HepG2 (cell line): ENCODE results near the gene IFI30. TPM values are rescaled to one million over a fixed set of nuclear protein-coding genes. Genes with fewer than 3 reads are reported as not detected.
A peak's percentile ranks its signal among the peaks of the same experiment; 100 is the strongest.

Source experiments
- ADNP ChIP-seq: sonication (generic); formaldehyde crosslinking; IDR thresholded peaks from 2 replicates; pipeline ENCODE4 v1.4.0; 2020; ENCODE audit warnings: missing genetic modification reagents
- ATM ChIP-seq: fragments of 450-650 bp; IDR thresholded peaks from 2 replicates; pipeline ENCODE4 v1.7.1; 2017; ENCODE audit warnings: mild to moderate bottlenecking, borderline replicate concordance
- BORCS8-MEF2B ChIP-seq: sonication (generic); formaldehyde crosslinking; IDR thresholded peaks from 2 replicates; pipeline ENCODE4 v1.8.0; 2022; ENCODE audit warnings: mild to moderate bottlenecking, missing genetic modification reagents
- ELF3 ChIP-seq: IDR thresholded peaks from 2 replicates; pipeline ENCODE4 v1.6.1; 2016; ENCODE audit warnings: missing genetic modification reagents, missing compliant biosample characterization
- KDM5B ChIP-seq: sonication (generic); formaldehyde crosslinking; IDR thresholded peaks from 2 replicates; pipeline ENCODE4 v1.4.0; 2020; ENCODE audit warnings: missing genetic modification reagents, mild to moderate bottlenecking, borderline replicate concordance
- KLF6 ChIP-seq: IDR thresholded peaks from 2 replicates; pipeline ENCODE4 v1.8.0; 2016; ENCODE audit warnings: missing biosample characterization, missing genetic modification reagents
- MEF2D ChIP-seq: sonication (generic); formaldehyde crosslinking; IDR thresholded peaks from 2 replicates; pipeline ENCODE4 v1.5.1; 2020; ENCODE audit warnings: mild to moderate bottlenecking, missing genetic modification reagents
- MEIS1 ChIP-seq: sonication (generic); formaldehyde crosslinking; IDR thresholded peaks from 2 replicates; pipeline ENCODE4 v1.9.0; 2021; ENCODE audit warnings: mild to moderate bottlenecking, missing genetic modification reagents, moderate library complexity, borderline replicate concordance
- NAIF1 ChIP-seq: sonication (generic); formaldehyde crosslinking; IDR thresholded peaks from 2 replicates; pipeline ENCODE4 v1.5.0; 2020; ENCODE audit warnings: mild to moderate bottlenecking, missing genetic modification reagents, borderline replicate concordance
- NFE2L1 ChIP-seq: sonication (generic); formaldehyde crosslinking; IDR thresholded peaks from 2 replicates; pipeline ENCODE4 v1.4.0; 2020; ENCODE audit warnings: missing genetic modification reagents, mild to moderate bottlenecking, borderline replicate concordance
- NR2F6 ChIP-seq, 2 experiments: IDR thresholded peaks; 2 replicates each; pipeline ENCODE4 v1.6.1; 2016; ENCODE audit warnings: antibody characterized with exemption in 1 of 2, mild to moderate bottlenecking in 1 of 2
- POLR2AphosphoS5 ChIP-seq: IDR thresholded peaks from 2 replicates; pipeline ENCODE4 v1.6.1; 2012; ENCODE audit warnings: low read depth, low read length
- RAD21 ChIP-seq: fragments of 450-650 bp; formaldehyde crosslinking; IDR thresholded peaks from 2 replicates; pipeline ENCODE4 v1.5.0; 2020; ENCODE audit warnings: mild to moderate bottlenecking
- RCOR2 ChIP-seq: IDR thresholded peaks from 2 replicates; pipeline ENCODE4 v1.6.1; 2016; ENCODE audit warnings: missing biosample characterization, missing genetic modification reagents
- SETDB1 ChIP-seq: sonication (generic); formaldehyde crosslinking; IDR thresholded peaks from 2 replicates; pipeline ENCODE4 v1.5.1; 2020; ENCODE audit warnings: missing genetic modification reagents, mild to moderate bottlenecking, borderline replicate concordance
- ZIK1 ChIP-seq: sonication (generic); formaldehyde crosslinking; IDR thresholded peaks from 2 replicates; pipeline ENCODE4 v1.5.0; 2020; ENCODE audit warnings: mild to moderate bottlenecking, low read depth, missing genetic modification reagents, borderline replicate concordance
- ZNF136 ChIP-seq: sonication (generic); formaldehyde crosslinking; IDR thresholded peaks from 2 replicates; pipeline ENCODE4 v1.8.1; 2022; ENCODE audit warnings: low read depth, mild to moderate bottlenecking, moderate library complexity, missing genetic modification reagents
- ZNF430 ChIP-seq: sonication (generic); formaldehyde crosslinking; IDR thresholded peaks from 2 replicates; pipeline ENCODE4 v1.9.0; 2021; ENCODE audit warnings: mild to moderate bottlenecking, missing genetic modification reagents
- ZNF510 ChIP-seq: sonication (generic); formaldehyde crosslinking; IDR thresholded peaks from 2 replicates; pipeline ENCODE4 v1.4.0; 2020; ENCODE audit warnings: low read depth, mild to moderate bottlenecking, missing genetic modification reagents
- ZNF564 ChIP-seq: sonication (generic); formaldehyde crosslinking; IDR thresholded peaks from 2 replicates; pipeline ENCODE4 v1.8.1; 2023; ENCODE audit warnings: mild to moderate bottlenecking, missing genetic modification reagents
- ZNF713 ChIP-seq: sonication (generic); formaldehyde crosslinking; IDR thresholded peaks from 2 replicates; pipeline ENCODE4 v1.4.0; 2020; ENCODE audit warnings: mild to moderate bottlenecking, missing genetic modification reagents
- ZNF720 ChIP-seq: sonication (generic); formaldehyde crosslinking; IDR thresholded peaks from 2 replicates; pipeline ENCODE4 v1.4.0; 2020; ENCODE audit warnings: missing genetic modification reagents
- ZNF75D ChIP-seq: sonication (generic); formaldehyde crosslinking; IDR thresholded peaks from 2 replicates; pipeline ENCODE4 v1.8.1; 2023; ENCODE audit warnings: missing genetic modification reagents, mild to moderate bottlenecking, borderline replicate concordance
- polyA plus RNA-seq, 8 experiments: library from polyadenylated mRNA; depleted of rRNA in 3 of 8; stranded (reverse) in 7 of 8; unstranded in 1 of 8; fragments of >200 nt; fragmentation: Illumina TruSeq in 4 of 8; extraction: Trizol in 4 of 8; gene quantifications; 2 replicates each; pipeline versions ENCODE4 v1.2.1 to v1.2.3, GENCODE V29; 2011 to 2016; ENCODE audit warnings: low read depth in 4 of 8, missing spikeins in 1 of 8, mixed read lengths in 1 of 8; ENCODE audit not compliant: insufficient read depth in 1 of 8
- total RNA-seq, 5 experiments: library from RNA; depleted of rRNA; stranded (reverse); fragments of >200 nt; fragmentation: Illumina TruSeq; extraction: Trizol; gene quantifications; 2 replicates each; pipeline ENCODE4 v1.2.3, GENCODE V29; 2016; ENCODE audit warnings: low read depth in 1 of 5
- TF ChIP-seq, protein P1 (sequence below): sonication (generic); formaldehyde crosslinking; IDR thresholded peaks from 2 replicates; pipeline ENCODE4 v1.5.1; 2020; ENCODE audit warnings: missing genetic modification reagents, mild to moderate bottlenecking, borderline replicate concordance
- TF ChIP-seq, protein P2 (sequence below): conservative IDR thresholded peaks from 2 replicates; pipeline ENCODE4 v1.6.1; 2018; ENCODE audit warnings: missing genetic modification reagents
- TF ChIP-seq, protein P3 (sequence below): IDR thresholded peaks from 2 replicates; pipeline ENCODE4 v1.6.1; 2016; ENCODE audit warnings: low read depth, control low read depth
- TF ChIP-seq, protein P4 (sequence below): sonication (generic); formaldehyde crosslinking; IDR thresholded peaks from 2 replicates; pipeline ENCODE4 v1.8.1; 2023; ENCODE audit warnings: mild to moderate bottlenecking, missing genetic modification reagents

IFI30 gene
- total and polyA plus RNA-seq, 2 of the 13 experiments (the other 11 are each of a cell fraction or from before 2014, with no cell fraction given): 25.0 to 79.4 TPM

DNA sequence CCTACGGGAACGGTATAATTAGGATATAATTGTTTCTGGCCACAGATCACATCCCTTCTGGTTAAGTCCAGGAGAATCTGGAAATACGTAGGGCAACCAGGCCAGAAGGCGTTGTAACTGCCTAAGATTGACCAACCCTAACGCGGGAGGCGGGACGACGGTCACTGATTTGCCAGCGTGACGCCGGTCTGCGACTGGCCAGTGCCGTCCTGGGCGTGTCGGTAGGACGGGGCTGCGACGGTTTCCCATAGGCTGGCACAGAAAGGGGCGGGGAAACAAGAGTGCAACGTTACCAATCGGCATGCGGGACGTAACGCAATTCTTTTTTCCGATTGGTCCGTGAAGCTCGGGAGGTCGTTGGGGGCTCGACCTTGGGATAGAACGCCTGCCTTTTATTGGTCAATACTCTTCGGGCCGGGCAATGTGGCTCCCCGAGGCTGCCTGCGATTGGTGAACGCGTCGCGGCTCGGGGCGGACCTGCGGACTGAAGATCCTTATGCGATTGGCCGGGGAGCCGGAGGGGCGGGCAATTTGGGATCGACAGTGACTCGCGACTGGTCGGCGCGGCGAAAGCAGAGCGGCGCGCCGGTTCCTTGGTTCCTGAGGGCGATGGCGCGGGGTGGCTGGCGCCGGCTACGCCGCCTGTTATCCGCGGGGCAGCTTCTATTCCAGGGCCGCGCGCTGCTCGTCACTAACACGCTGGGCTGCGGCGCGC, 19.2 kb downstream of the IFI30 start, which contains the start of gene MPV17L2 (continued):
- TF ChIP-seq SETDB1 (CRISPR knock-in tag) (no peak), MEF2D (CRISPR knock-in tag) (peak; percentile 10; the same call in 1 of the 2 replicates), ATM (no peak), ZNF510 (CRISPR knock-in tag) (no peak), ZNF136 (CRISPR knock-in tag) (0 out of 2 replicates have a peak, but pooled peaks have one; percentile 54), ZNF564 (CRISPR knock-in tag) (no peak), ADNP (CRISPR knock-in tag) (no peak), NAIF1 (CRISPR knock-in tag) (no peak), NR2F6 (IDR thresholded peaks at IDR 0.05) (peak; percentile 86), NR2F6 (CRISPR knock-in tag; IDR thresholded peaks at IDR 0.05) (peak; percentile 64; the same call in 1 of the 2 replicates), ZNF720 (CRISPR knock-in tag) (no peak), NFE2L1 (CRISPR knock-in tag) (no peak), ZNF430 (no peak), POLR2AphosphoS5 (peak; percentile 93), KLF6 (CRISPR knock-in tag) (no peak), ZIK1 (CRISPR knock-in tag) (peak; percentile 15; the same call in 1 of the 2 replicates), ELF3 (CRISPR knock-in tag) (no peak), RAD21 (CRISPR knock-in tag) (0 out of 2 replicates have a peak, but pooled peaks have one; percentile 38), RCOR2 (CRISPR knock-in tag) (no peak), BORCS8-MEF2B (CRISPR knock-in tag) (peak; percentile 37; the same call in 1 of the 2 replicates), MEIS1 (CRISPR knock-in tag) (no peak; the same call in 1 of the 2 replicates), ZNF75D (CRISPR knock-in tag) (no peak), ZNF713 (CRISPR knock-in tag) (no peak), KDM5B (CRISPR knock-in tag) (no peak)
- TF ChIP-seq, protein P1, sequence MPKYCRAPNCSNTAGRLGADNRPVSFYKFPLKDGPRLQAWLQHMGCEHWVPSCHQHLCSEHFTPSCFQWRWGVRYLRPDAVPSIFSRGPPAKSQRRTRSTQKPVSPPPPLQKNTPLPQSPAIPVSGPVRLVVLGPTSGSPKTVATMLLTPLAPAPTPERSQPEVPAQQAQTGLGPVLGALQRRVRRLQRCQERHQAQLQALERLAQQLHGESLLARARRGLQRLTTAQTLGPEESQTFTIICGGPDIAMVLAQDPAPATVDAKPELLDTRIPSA: no peak
- TF ChIP-seq, protein P2, sequence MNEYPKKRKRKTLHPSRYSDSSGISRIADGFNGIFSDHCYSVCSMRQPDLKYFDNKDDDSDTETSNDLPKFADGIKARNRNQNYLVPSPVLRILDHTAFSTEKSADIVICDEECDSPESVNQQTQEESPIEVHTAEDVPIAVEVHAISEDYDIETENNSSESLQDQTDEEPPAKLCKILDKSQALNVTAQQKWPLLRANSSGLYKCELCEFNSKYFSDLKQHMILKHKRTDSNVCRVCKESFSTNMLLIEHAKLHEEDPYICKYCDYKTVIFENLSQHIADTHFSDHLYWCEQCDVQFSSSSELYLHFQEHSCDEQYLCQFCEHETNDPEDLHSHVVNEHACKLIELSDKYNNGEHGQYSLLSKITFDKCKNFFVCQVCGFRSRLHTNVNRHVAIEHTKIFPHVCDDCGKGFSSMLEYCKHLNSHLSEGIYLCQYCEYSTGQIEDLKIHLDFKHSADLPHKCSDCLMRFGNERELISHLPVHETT (CRISPR knock-in tag): no peak
- TF ChIP-seq, protein P3, sequence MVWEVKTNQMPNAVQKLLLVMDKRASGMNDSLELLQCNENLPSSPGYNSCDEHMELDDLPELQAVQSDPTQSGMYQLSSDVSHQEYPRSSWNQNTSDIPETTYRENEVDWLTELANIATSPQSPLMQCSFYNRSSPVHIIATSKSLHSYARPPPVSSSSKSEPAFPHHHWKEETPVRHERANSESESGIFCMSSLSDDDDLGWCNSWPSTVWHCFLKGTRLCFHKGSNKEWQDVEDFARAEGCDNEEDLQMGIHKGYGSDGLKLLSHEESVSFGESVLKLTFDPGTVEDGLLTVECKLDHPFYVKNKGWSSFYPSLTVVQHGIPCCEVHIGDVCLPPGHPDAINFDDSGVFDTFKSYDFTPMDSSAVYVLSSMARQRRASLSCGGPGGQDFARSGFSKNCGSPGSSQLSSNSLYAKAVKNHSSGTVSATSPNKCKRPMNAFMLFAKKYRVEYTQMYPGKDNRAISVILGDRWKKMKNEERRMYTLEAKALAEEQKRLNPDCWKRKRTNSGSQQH (CRISPR knock-in tag): no peak
- TF ChIP-seq, protein P4, sequence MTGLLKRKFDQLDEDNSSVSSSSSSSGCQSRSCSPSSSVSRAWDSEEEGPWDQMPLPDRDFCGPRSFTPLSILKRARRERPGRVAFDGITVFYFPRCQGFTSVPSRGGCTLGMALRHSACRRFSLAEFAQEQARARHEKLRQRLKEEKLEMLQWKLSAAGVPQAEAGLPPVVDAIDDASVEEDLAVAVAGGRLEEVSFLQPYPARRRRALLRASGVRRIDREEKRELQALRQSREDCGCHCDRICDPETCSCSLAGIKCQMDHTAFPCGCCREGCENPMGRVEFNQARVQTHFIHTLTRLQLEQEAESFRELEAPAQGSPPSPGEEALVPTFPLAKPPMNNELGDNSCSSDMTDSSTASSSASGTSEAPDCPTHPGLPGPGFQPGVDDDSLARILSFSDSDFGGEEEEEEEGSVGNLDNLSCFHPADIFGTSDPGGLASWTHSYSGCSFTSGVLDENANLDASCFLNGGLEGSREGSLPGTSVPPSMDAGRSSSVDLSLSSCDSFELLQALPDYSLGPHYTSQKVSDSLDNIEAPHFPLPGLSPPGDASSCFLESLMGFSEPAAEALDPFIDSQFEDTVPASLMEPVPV (CRISPR knock-in tag): 0 out of 2 replicates have a peak, but pooled peaks have one; percentile 45
